NCI-H2196 (cell line): ENCODE data around the gene MOGAT2.
"Not testable (repeated sequence)": the region's sequence is repeated elsewhere in the genome, so short reads cannot be mapped to it uniquely, and the experiment has no call there.

Experiments
- DNase-seq: peaks from one replicate; lab custom pipeline; 2025; ENCODE audit not compliant: unreplicated experiment; lab: John Stamatoyannopoulos, UW

MOGAT2 gene

GRCh38 chr11:75748729-75749273 lies 31.2 kb downstream of the MOGAT2 start:
- DNase-seq, result not testable (repeated sequence)

DNA sequence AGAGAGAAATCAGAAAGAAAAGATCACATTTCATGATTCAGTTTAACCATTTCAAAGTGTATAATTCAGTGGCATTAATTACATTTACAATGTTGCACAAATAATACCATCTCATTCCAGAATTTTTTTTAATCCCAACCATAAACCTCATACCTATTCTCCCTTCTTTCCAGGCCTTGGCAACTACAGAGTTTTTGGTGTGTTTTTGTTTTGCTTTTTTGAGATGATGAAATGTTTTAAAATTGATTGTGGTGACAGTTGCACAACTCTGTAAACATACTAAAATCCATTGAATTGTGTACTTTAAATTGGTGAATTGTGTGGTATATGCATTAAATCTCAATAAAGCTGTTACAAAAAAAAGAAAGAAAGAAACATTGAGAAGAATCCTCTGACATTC lies 37.3 kb downstream of the MOGAT2 start:
- DNase-seq, result not testable (repeated sequence)

DNA sequence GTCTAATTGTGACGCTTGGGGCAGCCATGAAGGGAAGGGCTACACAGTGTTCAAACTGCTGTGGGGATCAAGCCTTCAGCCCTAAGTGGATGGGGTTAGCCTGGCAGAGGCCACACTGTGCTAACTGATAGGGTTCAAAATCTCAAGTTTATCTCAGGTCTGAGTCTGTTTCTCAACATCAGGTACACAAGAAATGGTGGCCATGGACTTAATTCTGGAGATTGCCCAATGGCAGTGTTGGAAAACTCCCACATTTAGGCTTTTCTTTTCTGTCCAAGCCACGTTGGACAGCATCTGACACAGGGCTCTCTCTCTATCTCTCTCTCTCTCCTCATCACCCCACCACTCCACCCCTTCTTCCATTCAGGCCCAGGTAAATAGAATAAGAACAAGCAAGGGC lies 40.0 kb downstream of the MOGAT2 start:
- no peak for DNase-seq

- DNase-seq, result no peak
Observed at GRCh38 chr11:75759832-75760231, 42.2 kb downstream of the MOGAT2 start.

DNA sequence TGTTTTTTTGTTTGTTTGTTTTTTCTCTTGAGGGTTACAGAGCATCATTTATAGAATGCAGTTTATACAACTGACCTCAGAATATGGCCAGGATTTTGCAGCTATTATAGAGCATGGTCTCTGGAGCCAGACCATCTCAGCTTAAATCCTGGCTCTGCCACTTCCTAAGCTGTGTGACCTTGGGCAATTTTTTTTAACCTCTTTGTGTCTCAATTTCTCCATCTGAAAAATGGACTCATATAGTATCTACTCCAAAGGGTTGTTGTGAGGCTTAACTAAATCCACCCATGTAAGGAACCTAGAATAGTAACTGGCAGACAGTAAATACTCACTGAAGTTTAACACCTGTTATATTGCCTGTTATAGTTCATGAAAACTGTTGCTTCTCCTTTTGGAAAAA lies 42.6 kb downstream of the MOGAT2 start:
- no peak for DNase-seq

DNA sequence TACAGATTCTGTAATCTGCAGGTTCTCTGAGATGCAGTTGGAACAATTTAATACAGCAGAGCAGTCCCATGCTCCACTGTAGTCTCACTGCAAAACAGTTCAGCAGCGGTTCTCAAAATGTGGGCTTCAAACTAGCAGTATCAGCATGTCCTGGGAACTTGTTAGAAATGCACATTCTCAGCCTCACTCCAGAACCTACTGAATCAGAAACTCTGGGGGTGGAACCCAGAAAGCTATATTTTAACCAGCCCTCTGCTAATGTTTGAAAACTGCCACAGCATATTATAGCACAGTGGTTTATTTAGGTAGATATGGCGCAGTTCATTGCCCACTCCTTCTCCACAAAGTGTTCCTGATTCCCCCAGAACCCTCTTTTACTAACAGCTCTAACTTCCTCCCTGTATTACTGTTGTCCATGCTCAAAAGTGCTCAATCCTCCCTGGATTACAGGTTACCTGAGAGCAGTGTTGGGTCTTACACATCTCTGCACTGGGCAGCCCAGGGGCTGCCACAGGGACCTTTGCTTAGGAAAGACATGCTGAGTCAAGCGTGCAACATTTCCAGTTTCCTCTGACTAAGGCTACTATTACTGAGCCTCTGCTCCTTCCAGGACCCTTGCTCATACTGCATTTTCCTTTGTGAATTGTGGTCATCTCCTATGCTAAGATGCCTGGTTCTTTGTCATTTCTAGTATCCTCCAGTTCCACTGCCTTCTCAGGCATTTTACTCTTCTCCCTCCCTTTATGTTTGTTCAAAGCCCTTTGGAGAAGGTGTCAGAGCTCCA lies 43.3 kb downstream of the MOGAT2 start:
- no peak for DNase-seq

GRCh38 chr11:75762158-75762557 lies 44.5 kb downstream of the MOGAT2 start:
- no peak for DNase-seq

GRCh38 chr11:75762885-75763284 lies 45.2 kb downstream of the MOGAT2 start:
- DNase-seq, result no peak

- no peak for DNase-seq
Observed at GRCh38 chr11:75763846-75764245, 46.2 kb downstream of the MOGAT2 start.

DNA sequence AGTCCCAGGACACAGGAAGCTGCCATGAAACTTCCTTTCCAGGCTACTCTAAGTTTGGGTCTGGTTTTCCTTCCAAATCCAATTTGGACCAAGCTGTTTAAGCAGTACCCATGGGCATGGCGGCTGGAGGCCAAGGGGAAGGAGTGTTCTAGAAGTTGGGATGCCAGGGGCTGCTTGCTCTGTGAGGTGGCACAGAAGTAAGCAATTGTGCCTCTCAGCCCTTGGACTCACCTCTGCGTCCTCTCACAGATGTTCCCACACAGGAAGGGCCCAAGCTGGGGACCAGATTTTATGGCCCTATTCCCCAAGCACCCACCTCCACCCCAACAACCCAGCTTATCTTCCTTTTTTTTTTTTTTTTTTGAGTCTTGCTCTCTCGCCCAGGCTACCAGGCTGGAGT lies 47.5 kb downstream of the MOGAT2 start:
- no peak for DNase-seq

DNA sequence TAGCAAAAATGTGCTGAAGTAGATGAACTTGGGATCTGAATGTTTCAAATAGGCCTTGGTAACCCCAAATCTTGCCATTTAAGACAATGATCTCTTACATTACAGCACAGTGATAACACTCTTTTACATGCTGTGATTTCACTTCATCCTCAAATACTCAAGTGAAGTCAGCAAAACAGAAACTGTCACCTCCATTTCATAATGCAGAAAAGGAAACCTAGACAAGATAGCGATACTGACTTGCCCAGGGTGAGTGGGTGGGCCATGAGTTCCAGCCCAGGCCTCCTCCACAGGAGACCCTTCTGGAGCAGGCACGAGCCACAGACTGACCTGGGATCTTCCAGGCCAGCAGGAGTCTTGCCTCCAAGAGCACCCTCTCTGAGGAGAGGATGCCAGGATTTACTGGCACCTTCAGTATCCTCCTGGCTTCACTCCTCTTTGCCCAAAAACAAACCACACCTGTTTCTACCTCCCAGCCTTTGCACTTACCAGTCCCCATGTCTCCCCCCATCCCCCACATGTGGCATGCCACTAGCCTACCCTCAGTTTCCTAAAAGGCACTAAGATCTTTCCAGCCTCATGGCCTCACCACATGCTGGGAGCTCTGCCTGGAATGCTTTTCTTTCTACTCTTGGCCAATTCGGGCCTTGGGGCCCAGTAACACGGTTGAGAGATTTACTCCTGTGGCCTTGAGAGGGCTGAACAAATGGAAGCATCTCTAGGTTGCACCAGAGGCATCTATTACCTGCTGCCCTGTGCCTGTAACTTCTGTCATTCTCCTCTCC lies 49.0 kb downstream of the MOGAT2 start:
- DNase-seq, result no peak

DNA sequence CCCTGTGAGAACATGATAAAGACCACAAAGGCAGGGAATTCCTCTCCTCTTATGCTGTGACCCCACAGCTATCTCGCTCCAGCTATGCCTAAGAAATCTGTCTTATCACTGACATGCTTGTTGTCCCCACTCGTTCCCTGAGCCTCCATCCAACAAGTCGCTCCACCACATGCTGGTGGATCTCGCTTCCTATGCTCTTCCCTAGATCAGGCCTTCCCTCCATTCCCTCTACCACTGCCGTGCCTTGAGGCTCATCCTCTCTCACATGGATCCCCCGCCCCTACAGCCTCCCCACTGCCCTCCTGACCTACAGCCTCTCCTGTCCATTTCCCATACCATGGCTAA lies 49.6 kb downstream of the MOGAT2 start:
- DNase-seq, result no peak

DNA sequence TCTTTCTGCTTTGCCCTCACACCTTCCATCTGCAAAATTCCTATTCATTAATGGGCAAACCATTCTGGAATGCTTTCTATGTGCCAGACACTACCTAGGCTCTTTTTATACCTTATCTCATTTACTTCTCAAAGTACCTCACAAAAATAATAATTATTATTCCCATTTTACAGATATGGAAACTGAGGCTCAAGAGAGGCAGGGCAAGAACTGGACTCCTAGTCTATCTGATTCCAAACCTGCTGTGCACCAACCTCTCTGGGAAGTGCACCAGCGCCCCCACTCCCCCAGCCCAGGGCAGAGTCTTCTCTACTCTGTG lies 50.1 kb downstream of the MOGAT2 start:
- DNase-seq, result no peak

DNA sequence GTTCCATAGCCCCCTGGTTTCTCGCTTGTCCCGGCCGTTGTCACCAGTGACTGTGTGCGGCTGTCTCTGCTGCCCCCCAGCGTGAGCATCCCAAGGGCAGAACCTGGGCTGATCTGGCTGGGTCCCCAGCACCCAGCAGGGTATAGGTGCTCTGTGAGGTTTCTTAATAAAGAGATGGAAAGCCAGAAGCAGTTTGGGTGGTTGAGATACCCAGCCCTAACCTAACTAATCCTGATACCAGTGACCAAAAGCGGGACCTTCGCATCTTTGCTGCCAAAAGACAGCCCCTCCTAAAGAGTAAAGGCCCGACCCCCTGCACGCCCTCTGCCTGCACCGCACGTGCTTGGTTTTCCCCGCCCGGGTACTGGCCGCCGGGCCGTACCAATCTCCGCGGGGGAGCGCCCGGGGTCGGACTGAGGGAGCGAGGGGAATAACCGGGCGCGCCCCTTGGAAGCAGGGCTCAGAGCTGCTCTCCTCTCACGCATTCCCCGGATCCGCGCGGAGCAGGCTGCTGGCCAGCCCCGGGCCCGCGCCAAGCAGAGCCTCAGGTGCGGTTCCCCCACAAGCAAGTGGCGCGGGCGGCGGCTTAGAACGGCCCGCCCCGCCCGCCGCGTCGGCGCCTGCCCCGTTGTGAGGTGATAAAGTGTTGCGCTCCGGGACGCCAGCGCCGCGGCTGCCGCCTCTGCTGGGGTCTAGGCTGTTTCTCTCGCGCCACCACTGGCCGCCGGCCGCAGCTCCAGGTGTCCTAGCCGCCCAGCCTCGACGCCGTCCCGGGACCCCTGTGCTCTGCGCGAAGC lies 50.7 kb downstream of the MOGAT2 start, which contains the start of gene DGAT2:
Gene DGAT2, plus strand, starts transcription at position 667 of the 797 bp plus-strand sequence. CDS start 214 bp downstream, outside the sequence.
- peak; percentile 84 for DNase-seq

- DNase-seq, result no peak
Observed at GRCh38 chr11:75768909-75769771, 51.5 kb downstream of the MOGAT2 start.

DNA sequence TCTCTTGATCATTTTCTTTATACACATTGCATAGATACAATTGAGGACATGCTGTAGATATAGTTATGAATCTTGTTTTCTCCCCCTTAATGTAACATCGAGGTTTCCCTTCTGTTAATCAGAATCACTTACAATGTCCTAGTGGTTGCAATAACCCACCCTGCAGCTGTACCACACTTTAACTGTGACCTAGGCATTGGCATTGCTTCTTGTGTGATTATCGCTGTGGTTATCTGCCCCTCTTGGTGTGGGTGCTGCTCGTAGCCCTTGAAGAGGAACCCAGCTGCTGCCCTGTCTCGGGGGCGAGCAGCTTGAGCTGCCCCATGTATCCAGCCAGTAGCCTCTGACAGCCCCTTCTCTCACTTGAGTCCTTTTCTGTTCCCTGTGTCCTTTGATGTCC lies 52.5 kb downstream of the MOGAT2 start:
- no peak for DNase-seq

- no peak for DNase-seq
Observed at GRCh38 chr11:75771646-75772410, 54.2 kb downstream of the MOGAT2 start.

GRCh38 chr11:75773595-75774353 lies 56.1 kb downstream of the MOGAT2 start:
- no peak for DNase-seq

- no peak for DNase-seq
Observed at GRCh38 chr11:75775056-75775455, 57.4 kb downstream of the MOGAT2 start.
